ENCODE data around the gene XYLT1. TPM values are rescaled to one million over a fixed set of nuclear protein-coding genes. Genes with fewer than 3 reads are reported as not detected.

The XYLT1 gene
- total and polyA plus RNA-seq, 10 of the 15 experiments (the other 5 are each of a cell fraction or from before 2014, with no cell fraction given): 0.88 to 14.8 (median 5.8) TPM

DNA sequence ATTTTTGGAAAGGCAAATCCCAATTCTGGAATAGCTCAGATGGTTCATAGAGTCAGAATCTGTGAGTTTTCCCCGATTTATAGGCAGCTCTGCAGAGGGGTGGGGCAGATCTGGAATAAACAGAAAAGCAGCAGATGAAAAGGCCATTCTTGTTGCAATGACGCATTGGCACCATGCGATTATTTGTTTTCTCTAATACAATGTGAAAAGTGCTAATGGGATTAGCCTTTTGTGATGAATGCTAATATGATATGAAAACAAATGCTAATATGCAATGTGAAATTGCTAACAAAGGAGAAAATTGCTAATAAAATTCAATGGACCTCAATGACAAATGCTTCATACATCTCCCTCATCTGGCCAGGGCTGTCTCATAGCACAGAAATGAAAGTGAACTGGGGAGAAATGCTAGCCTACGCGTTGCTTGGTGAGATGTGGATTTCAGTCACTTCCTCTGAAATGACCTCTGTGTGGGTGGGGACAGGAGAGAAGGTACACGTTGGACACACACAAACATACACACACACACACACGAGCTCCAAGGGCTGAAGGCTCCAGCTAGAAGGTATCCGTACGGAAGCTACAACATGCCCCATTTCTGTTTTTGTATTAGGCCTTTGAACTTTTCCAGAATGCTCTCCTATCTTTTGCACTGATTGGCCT is 394.5 kb downstream of the XYLT1 start (continued):
- TF ChIP-seq, protein P1, sequence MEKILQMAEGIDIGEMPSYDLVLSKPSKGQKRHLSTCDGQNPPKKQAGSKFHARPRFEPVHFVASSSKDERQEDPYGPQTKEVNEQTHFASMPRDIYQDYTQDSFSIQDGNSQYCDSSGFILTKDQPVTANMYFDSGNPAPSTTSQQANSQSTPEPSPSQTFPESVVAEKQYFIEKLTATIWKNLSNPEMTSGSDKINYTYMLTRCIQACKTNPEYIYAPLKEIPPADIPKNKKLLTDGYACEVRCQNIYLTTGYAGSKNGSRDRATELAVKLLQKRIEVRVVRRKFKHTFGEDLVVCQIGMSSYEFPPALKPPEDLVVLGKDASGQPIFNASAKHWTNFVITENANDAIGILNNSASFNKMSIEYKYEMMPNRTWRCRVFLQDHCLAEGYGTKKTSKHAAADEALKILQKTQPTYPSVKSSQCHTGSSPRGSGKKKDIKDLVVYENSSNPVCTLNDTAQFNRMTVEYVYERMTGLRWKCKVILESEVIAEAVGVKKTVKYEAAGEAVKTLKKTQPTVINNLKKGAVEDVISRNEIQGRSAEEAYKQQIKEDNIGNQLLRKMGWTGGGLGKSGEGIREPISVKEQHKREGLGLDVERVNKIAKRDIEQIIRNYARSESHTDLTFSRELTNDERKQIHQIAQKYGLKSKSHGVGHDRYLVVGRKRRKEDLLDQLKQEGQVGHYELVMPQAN (conservative IDR thresholded peaks at IDR 0.05): no peak
- TF ChIP-seq, protein P2, sequence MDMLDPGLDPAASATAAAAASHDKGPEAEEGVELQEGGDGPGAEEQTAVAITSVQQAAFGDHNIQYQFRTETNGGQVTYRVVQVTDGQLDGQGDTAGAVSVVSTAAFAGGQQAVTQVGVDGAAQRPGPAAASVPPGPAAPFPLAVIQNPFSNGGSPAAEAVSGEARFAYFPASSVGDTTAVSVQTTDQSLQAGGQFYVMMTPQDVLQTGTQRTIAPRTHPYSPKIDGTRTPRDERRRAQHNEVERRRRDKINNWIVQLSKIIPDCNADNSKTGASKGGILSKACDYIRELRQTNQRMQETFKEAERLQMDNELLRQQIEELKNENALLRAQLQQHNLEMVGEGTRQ (IDR thresholded peaks at IDR 0.05; ENCODE audit: borderline replicate concordance, low read depth, low read length): no peak
- TF ChIP-seq, protein P3, sequence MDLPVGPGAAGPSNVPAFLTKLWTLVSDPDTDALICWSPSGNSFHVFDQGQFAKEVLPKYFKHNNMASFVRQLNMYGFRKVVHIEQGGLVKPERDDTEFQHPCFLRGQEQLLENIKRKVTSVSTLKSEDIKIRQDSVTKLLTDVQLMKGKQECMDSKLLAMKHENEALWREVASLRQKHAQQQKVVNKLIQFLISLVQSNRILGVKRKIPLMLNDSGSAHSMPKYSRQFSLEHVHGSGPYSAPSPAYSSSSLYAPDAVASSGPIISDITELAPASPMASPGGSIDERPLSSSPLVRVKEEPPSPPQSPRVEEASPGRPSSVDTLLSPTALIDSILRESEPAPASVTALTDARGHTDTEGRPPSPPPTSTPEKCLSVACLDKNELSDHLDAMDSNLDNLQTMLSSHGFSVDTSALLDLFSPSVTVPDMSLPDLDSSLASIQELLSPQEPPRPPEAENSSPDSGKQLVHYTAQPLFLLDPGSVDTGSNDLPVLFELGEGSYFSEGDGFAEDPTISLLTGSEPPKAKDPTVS (IDR thresholded peaks at IDR 0.05; ENCODE audit: low read depth, low read length): no peak
- TF ChIP-seq TBL1XR1 (IDR thresholded peaks at IDR 0.05; ENCODE audit: low read depth, low read length) (no peak), SREBF2 (IDR thresholded peaks at IDR 0.05; ENCODE audit: low read length) (no peak), MTA2 (IDR thresholded peaks at IDR 0.05; ENCODE audit: low read depth) (peak; percentile 40; the same call in 1 of the 2 replicates), TARDBP (IDR thresholded peaks at IDR 0.05; ENCODE audit: borderline replicate concordance) (no peak), ZNF384 (IDR thresholded peaks at IDR 0.05; ENCODE audit: borderline replicate concordance, low read depth, low read length) (no peak), RELA (IDR thresholded peaks at IDR 0.05; ENCODE audit: borderline replicate concordance, partially characterized antibody) (no peak), GABPA (IDR thresholded peaks at IDR 0.05; ENCODE audit: low read depth) (no peak), HCFC1 (IDR thresholded peaks at IDR 0.05; ENCODE audit: low read length) (no peak), STAT3 (IDR thresholded peaks at IDR 0.05; ENCODE audit: low read depth, low read length) (no peak), RCOR1 (conservative IDR thresholded peaks at IDR 0.05; ENCODE audit: low read depth, low read length) (no peak), NFYA (IDR thresholded peaks at IDR 0.05; ENCODE audit: borderline replicate concordance, low read depth, low read length) (no peak), ZSCAN29 (IDR thresholded peaks at IDR 0.05) (no peak), TCF12 (IDR thresholded peaks at IDR 0.05; ENCODE audit: low read depth, low read length) (no peak), NR2F1 (conservative IDR thresholded peaks at IDR 0.05) (peak; percentile 73), NFXL1 (IDR thresholded peaks at IDR 0.05; ENCODE audit: borderline replicate concordance) (no peak), STAT1 (conservative IDR thresholded peaks at IDR 0.05) (no peak), MYC (IDR thresholded peaks at IDR 0.05; ENCODE audit: insufficient read depth, insufficient read length, insufficient replicate concordance, low read length, severe bottlenecking) (no peak)
- TF ChIP-seq, protein P4, sequence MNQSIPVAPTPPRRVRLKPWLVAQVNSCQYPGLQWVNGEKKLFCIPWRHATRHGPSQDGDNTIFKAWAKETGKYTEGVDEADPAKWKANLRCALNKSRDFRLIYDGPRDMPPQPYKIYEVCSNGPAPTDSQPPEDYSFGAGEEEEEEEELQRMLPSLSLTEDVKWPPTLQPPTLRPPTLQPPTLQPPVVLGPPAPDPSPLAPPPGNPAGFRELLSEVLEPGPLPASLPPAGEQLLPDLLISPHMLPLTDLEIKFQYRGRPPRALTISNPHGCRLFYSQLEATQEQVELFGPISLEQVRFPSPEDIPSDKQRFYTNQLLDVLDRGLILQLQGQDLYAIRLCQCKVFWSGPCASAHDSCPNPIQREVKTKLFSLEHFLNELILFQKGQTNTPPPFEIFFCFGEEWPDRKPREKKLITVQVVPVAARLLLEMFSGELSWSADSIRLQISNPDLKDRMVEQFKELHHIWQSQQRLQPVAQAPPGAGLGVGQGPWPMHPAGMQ (IDR thresholded peaks at IDR 0.05; ENCODE audit: borderline replicate concordance): no peak
- TF ChIP-seq, protein P5, sequence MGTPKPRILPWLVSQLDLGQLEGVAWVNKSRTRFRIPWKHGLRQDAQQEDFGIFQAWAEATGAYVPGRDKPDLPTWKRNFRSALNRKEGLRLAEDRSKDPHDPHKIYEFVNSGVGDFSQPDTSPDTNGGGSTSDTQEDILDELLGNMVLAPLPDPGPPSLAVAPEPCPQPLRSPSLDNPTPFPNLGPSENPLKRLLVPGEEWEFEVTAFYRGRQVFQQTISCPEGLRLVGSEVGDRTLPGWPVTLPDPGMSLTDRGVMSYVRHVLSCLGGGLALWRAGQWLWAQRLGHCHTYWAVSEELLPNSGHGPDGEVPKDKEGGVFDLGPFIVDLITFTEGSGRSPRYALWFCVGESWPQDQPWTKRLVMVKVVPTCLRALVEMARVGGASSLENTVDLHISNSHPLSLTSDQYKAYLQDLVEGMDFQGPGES (IDR thresholded peaks at IDR 0.05): no peak

Data from GM12878 (cell line).